GM03348 (cell line): ENCODE measurements around the gene SEC16B.

Source experiments
- DNase-seq: peaks from one replicate; pipeline ENCODE4 v3.0.0; 2012; ENCODE audit warnings: low spot score

The SEC16B gene

DNA sequence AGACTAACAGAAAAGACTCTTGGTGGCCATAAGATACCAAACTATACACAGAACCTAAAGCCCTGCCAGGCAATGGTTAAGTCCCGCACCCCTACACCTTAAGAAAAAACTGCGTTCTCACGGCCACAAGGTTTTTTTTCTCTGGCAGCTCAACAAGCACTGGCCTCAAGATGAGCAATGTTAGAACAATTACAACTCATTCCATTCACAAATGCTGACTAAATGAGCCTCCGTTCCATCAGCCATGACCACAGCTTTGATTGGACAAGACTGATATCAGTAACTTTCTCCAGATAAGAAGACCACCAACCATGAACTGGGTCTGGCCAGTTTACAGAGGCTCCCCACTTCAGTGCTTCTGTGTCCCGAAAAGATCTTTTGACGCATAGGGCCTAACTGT, 31.9 kb downstream of the SEC16B start:
- DNase-seq = peak; percentile 63

GRCh38 chr1:177937174-177937770, 32.6 kb downstream of the SEC16B start:
- no peak for DNase-seq

GRCh38 chr1:177935638-177936415, 34.0 kb downstream of the SEC16B start:
- no peak for DNase-seq

- no peak for DNase-seq
Observed at GRCh38 chr1:177934927-177935326, 34.9 kb downstream of the SEC16B start.

DNA sequence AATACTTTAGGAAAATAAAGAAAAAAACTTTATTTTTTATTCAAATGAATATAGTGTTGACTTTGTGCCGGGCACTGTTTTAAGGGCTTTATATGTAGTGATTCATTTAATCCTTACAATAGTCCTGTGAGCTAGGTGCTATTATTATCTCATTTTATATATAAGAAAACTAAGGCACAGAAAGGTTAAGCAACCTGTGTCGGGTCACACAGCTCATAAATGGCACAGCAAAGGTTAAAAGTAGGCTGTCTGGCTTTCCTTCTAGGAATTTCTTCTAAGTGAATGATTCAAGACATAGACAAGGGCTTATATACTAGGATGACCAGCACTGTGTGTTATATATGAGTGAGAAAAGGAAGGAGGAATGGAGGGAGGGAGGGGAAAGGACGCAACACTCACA, 35.4 kb downstream of the SEC16B start:
- DNase-seq = no peak

GRCh38 chr1:177933881-177934280, 36.0 kb downstream of the SEC16B start:
- DNase-seq = no peak

GRCh38 chr1:177932123-177932522, 37.7 kb downstream of the SEC16B start:
- DNase-seq = no peak

GRCh38 chr1:177928952-177929351, 40.9 kb downstream of the SEC16B start:
- no peak for DNase-seq

DNA sequence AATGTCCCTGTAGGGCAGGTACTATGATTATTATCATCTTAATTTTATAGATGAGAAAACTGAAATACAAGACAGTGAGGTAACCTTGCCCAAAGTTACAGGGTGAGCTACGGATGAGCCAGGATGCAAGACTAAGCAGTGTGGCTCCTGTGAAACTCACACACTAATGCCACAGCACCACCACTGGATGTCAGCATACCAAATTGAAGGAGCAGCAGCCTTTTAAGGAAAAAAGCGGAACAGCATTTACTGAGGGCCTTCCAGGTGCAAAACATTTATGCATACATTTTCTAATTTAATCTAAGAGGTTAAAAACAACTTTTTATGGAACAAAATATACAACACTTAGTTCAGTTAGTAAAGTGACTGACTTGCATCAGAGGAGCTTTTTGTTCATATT, 41.7 kb downstream of the SEC16B start:
- DNase-seq = no peak

GRCh38 chr1:177927021-177927596, 42.7 kb downstream of the SEC16B start:
- DNase-seq = peak; percentile 80

GRCh38 chr1:177926201-177926600, 43.7 kb downstream of the SEC16B start:
- no peak for DNase-seq

GRCh38 chr1:177925006-177925405, 44.9 kb downstream of the SEC16B start:
- peak; percentile 23 for DNase-seq

GRCh38 chr1:177923441-177923840, 46.4 kb downstream of the SEC16B start:
- no peak for DNase-seq

- DNase-seq = no peak
Observed at GRCh38 chr1:177922209-177922608, 47.6 kb downstream of the SEC16B start.

GRCh38 chr1:177921590-177921989, 48.3 kb downstream of the SEC16B start:
- DNase-seq = no peak

GRCh38 chr1:177920091-177920490, 49.8 kb downstream of the SEC16B start:
- no peak for DNase-seq

DNA sequence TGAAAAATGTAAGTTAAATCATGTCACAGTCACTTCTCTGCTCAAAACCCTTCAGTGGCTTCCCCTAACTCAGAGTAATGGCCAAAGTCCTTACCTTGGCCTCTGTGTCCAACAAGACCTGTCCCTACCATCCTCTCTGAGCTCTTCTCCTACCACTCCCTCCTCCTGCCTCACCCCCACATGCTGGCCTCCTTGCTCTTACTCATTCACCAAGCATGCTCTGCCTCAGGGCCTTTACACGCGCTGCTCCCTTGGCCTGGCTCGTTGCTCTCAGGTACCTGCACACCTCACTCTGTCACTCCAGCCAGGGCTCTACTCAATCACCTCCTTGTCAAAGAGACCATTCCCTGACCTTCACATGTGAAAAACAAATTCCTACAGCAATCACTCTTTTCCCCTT, 54.2 kb downstream of the SEC16B start:
- DNase-seq = no peak

GRCh38 chr1:177914603-177915002, 55.3 kb downstream of the SEC16B start:
- DNase-seq = no peak

DNA sequence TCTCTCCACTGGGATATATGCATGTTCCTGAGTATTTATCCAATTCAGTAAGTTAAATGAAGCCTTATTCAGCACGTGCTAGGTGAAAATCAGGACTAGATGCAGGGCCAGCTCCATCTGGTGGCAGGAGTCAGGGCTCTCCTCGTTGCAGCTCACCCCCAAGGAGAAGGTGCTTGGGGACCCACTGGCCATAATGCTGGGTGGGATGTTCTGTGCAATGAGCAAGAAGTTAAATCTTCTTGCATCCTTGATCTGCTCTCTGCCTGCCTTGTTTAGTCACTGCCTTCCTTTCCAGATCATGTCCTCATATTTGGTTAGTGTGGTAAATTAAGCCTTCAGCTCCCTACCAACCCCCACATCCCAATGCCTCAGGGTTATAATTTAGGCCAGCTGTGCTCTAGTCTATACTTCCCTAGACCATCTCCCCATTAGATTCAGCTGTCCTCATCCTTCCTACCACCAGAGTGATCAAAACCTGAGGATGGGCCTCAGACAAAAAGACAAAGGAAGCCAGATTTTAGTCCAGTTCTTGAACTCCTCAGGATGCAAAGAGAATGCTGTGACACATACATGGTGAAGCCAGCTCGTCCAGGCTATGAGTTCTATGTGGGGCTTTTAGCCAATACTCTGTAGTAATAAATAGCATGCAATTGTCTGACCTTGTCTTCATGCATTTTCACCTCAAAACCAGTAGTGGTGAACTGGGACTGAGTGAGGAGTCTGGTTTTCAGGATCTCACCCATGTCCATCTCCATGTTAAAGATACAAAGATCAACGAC, 55.9 kb downstream of the SEC16B start:
- peak; percentile 60 for DNase-seq

GRCh38 chr1:177912991-177913390, 56.9 kb downstream of the SEC16B start:
- DNase-seq = no peak

GRCh38 chr1:177909416-177909815, 60.4 kb downstream of the SEC16B start:
- DNase-seq = no peak

GRCh38 chr1:177907000-177907399, 62.9 kb downstream of the SEC16B start:
- DNase-seq = no peak

DNA sequence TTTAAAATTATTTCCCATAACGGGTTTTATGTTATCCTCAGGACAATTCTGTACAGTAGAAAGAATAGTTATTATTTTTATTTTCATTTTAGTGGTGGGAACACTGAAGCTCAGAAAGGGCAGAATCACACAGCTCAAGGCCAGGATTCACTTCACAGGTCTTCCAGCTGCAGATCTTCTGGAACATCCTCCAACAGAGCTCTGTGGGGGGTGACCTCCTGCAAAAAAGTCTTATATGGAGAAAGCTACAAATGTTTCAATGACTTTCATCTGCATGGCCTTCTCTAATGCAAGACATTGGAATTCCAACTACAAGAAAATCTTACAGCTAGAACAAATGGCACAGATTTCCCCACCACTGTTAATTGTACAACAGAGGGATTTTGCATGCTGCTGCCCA, 64.2 kb downstream of the SEC16B start:
- no peak for DNase-seq
